H1 (cell line): ENCODE measurements around the gene ADRB1. TPM values are rescaled to one million over a fixed set of nuclear protein-coding genes. Genes with fewer than 3 reads are reported as not detected.

ENCODE experiments used
- CTCF ChIA-PET: fragments of 300-600 bp; sonication (Branson Sonifier 250); formaldehyde crosslinking; loops from one replicate; lab custom pipeline; 2021; ENCODE audit not compliant: partially characterized antibody; lab: Charles Lee
- POLR2A ChIA-PET: fragments of 300-600 bp; sonication (Branson Sonifier 250); formaldehyde crosslinking; loops from one replicate; lab custom pipeline; 2021; ENCODE audit warnings: inconsistent platforms; ENCODE audit not compliant: partially characterized antibody; lab: Charles Lee
- DNase-seq, 2 experiments: peaks; one replicate each; pipeline versions ENCODE4 v3.0.0 to v3.0.0-alpha.2; 2010 to 2022; ENCODE audit warnings: low spot score in 2 of 2, low read depth in 1 of 2, mixed read lengths in 1 of 2
- FAIRE-seq: peaks from 2 replicates; lab custom pipeline; 2011; peaks lifted over from hg19 to GRCh38; lab: Jason Lieb, UNC
- H2AFZ ChIP-seq: 2 replicates; pipeline ENCODE4 v1.8.1; 2012; ENCODE audit warnings: low read length, inconsistent platforms
- H2AK5ac ChIP-seq: 2 replicates; pipeline ENCODE4 v1.6.1; 2013; ENCODE audit warnings: low read depth, low read length
- H2BK120ac ChIP-seq: replicated peaks from 2 replicates; pipeline ENCODE3; 2013; ENCODE audit warnings: low read depth, low read length, inconsistent platforms
- H2BK12ac ChIP-seq: 2 replicates; pipeline ENCODE4 v1.6.1; 2013; ENCODE audit warnings: low read depth, low read length
- H2BK15ac ChIP-seq: 2 replicates; pipeline ENCODE4 v1.6.1; 2013; ENCODE audit warnings: low read length
- H2BK20ac ChIP-seq: 2 replicates; pipeline ENCODE4 v1.6.1; 2013; ENCODE audit warnings: low read length
- H2BK5ac ChIP-seq: 2 replicates; pipeline ENCODE4 v1.6.1; 2013; ENCODE audit warnings: low read depth, low read length
- H3K14ac ChIP-seq: 2 replicates; pipeline ENCODE4 v1.6.1; 2013; ENCODE audit warnings: inconsistent platforms; ENCODE audit not compliant: insufficient read length
- H3K18ac ChIP-seq: 2 replicates; pipeline ENCODE4 v1.6.1; 2013; ENCODE audit warnings: low read length; ENCODE audit errors: extremely low read depth
- H3K23ac ChIP-seq: 2 replicates; pipeline ENCODE4 v1.6.1; 2013; ENCODE audit warnings: inconsistent platforms; ENCODE audit not compliant: insufficient read length
- H3K23me2 ChIP-seq: 2 replicates; pipeline ENCODE4 v1.6.1; 2013; ENCODE audit warnings: low read depth, low read length
- H3K27ac ChIP-seq: 2 replicates; pipeline ENCODE4 v1.6.1; 2011; ENCODE audit warnings: low read depth, low read length, inconsistent platforms
- H3K27me3 ChIP-seq, 4 experiments: replicated peaks in 1 of 4; 1 replicate in 1 of 4; 2 replicates in 3 of 4; pipeline versions ENCODE4 v1.6.1 to v1.8.1; 2011 to 2013; ENCODE audit warnings: low read length in 3 of 4, mild to moderate bottlenecking in 3 of 4, inconsistent platforms in 2 of 4, mixed read lengths in 2 of 4, moderate library complexity in 1 of 4; ENCODE audit not compliant: control insufficient read depth in 3 of 4, insufficient read depth in 3 of 4; ENCODE audit errors: extremely low read depth in 1 of 4
- H3K36me3 ChIP-seq, 4 experiments: 2 replicates each; pipeline versions ENCODE4 v1.6.1 to v1.8.1; 2011 to 2013; ENCODE audit warnings: mild to moderate bottlenecking in 4 of 4, low read length in 3 of 4, moderate library complexity in 2 of 4, control low read depth in 1 of 4, inconsistent platforms in 1 of 4; ENCODE audit not compliant: insufficient read depth in 4 of 4, control insufficient read depth in 2 of 4
- H3K4ac ChIP-seq: replicated peaks from 2 replicates; pipeline ENCODE3; 2013; ENCODE audit warnings: low read length, low read depth, mixed read lengths, inconsistent platforms; ENCODE audit not compliant: insufficient read length
- H3K4me1 ChIP-seq, 4 experiments: replicated peaks in 1 of 4; 1 replicate in 1 of 4; 2 replicates in 3 of 4; pipeline versions ENCODE4 v1.6.1 to v1.8.1; 2011 to 2013; ENCODE audit warnings: low read length in 3 of 4, inconsistent platforms in 2 of 4, mixed read lengths in 1 of 4; ENCODE audit not compliant: insufficient read depth in 4 of 4, control insufficient read depth in 3 of 4
- H3K4me2 ChIP-seq, 2 experiments: 2 replicates each; pipeline versions ENCODE4 v1.6.1 to v1.8.1; 2011 to 2013; ENCODE audit warnings: low read depth in 2 of 2, low read length in 2 of 2, control low read depth in 1 of 2, inconsistent platforms in 1 of 2, mild to moderate bottlenecking in 1 of 2; ENCODE audit not compliant: insufficient read depth in 1 of 2
- H3K4me3 ChIP-seq, 4 experiments: fragments of 200-600, 300-600 bp in 1 of 4; sonication (generic), shearing (Covaris generic), sonication (Bioruptor Twin) in 1 of 4; 2 replicates each; pipeline versions ENCODE4 v1.5.1 to v1.8.1; 2011 to 2016; ENCODE audit warnings: low read length in 4 of 4, low read depth in 3 of 4, control low read depth in 2 of 4, inconsistent platforms in 2 of 4, mild to moderate bottlenecking in 2 of 4, mixed read lengths in 1 of 4, moderate library complexity in 1 of 4; ENCODE audit not compliant: insufficient read depth in 2 of 4; ENCODE audit errors: extremely low read depth in 1 of 4
- H3K56ac ChIP-seq: replicated peaks from 2 replicates; pipeline ENCODE3; 2013; ENCODE audit warnings: low read depth, mild to moderate bottlenecking, mixed read lengths, low read length, inconsistent platforms; ENCODE audit not compliant: insufficient read length
- H3K79me1 ChIP-seq: 2 replicates; pipeline ENCODE4 v1.6.1; 2013; ENCODE audit warnings: low read depth, low read length, control low read depth
- H3K79me2 ChIP-seq, 2 experiments: 2 replicates each; pipeline versions ENCODE4 v1.6.1 to v1.8.1; 2012 to 2013; ENCODE audit warnings: low read length in 2 of 2, mild to moderate bottlenecking in 2 of 2, inconsistent platforms in 1 of 2; ENCODE audit not compliant: insufficient read depth in 2 of 2, control insufficient read depth in 1 of 2
- H3K9ac ChIP-seq, 4 experiments: replicated peaks in 1 of 4; 1 replicate in 1 of 4; 2 replicates in 3 of 4; pipeline versions ENCODE4 v1.6.1 to v1.8.1; 2011 to 2013; ENCODE audit warnings: low read depth in 3 of 4, low read length in 3 of 4, control low read depth in 2 of 4, mild to moderate bottlenecking in 2 of 4, moderate library complexity in 2 of 4, inconsistent platforms in 1 of 4; ENCODE audit errors: extremely low read depth in 1 of 4
- H3K9me3 ChIP-seq, 2 experiments: 2 replicates each; pipeline versions ENCODE4 v1.6.1 to v1.8.1; 2012 to 2013; ENCODE audit warnings: mild to moderate bottlenecking in 2 of 2, moderate library complexity in 2 of 2, control low read depth in 1 of 2, inconsistent platforms in 1 of 2, low read depth in 1 of 2, low read length in 1 of 2, mixed read lengths in 1 of 2; ENCODE audit not compliant: insufficient read depth in 2 of 2
- H4K20me1 ChIP-seq, 2 experiments: replicated peaks in 1 of 2; 2 replicates each; pipeline versions ENCODE3 to v1.8.1; 2011 to 2013; ENCODE audit warnings: inconsistent platforms in 2 of 2, low read length in 2 of 2, mild to moderate bottlenecking in 1 of 2; ENCODE audit not compliant: insufficient read depth in 2 of 2, control insufficient read depth in 1 of 2
- H4K5ac ChIP-seq: 2 replicates; pipeline ENCODE4 v1.6.1; 2013; ENCODE audit warnings: low read length, low read depth, mixed read lengths, inconsistent platforms; ENCODE audit not compliant: insufficient read length
- H4K8ac ChIP-seq: 2 replicates; pipeline ENCODE4 v1.8.0; 2013; ENCODE audit warnings: mild to moderate bottlenecking, moderate library complexity, low read length, inconsistent platforms; ENCODE audit not compliant: insufficient read depth; ENCODE audit errors: extremely low read depth
- H4K91ac ChIP-seq: replicated peaks from 2 replicates; pipeline ENCODE3; 2013; ENCODE audit warnings: low read length, mixed read lengths, inconsistent platforms; ENCODE audit not compliant: insufficient read length
- EGR1 ChIP-seq: IDR thresholded peaks from 2 replicates; pipeline ENCODE4 v1.6.1; 2011; ENCODE audit warnings: low read depth, low read length, borderline replicate concordance
- EP300 ChIP-seq, 2 experiments: IDR thresholded peaks; 1 replicate in 1 of 2; 2 replicates in 1 of 2; pipeline ENCODE4 v1.6.1; 2011 to 2012; ENCODE audit warnings: low read depth in 2 of 2, low read length in 2 of 2, mild to moderate bottlenecking in 2 of 2, borderline replicate concordance in 1 of 2, inconsistent platforms in 1 of 2, moderate library complexity in 1 of 2
- TCF12 ChIP-seq: IDR thresholded peaks from 2 replicates; pipeline ENCODE4 v1.6.1; 2011; ENCODE audit warnings: low read depth, mild to moderate bottlenecking, low read length
- WGBS, 2 experiments: shearing (Covaris generic) in 1 of 2; methylation state at CpG; one replicate each; pipeline versions ENCODE4 v1.1.6 to v1.1.7; 2013 to 2015; ENCODE audit warnings: low lambda C conversion rate in 2 of 2, mixed read lengths in 2 of 2, inconsistent platforms in 1 of 2, low coverage in 1 of 2, missing lambda C conversion rate in 1 of 2; ENCODE audit not compliant: insufficient replicate concordance in 2 of 2, insufficient coverage in 1 of 2, insufficient read length in 1 of 2; ENCODE audit errors: extremely low coverage in 1 of 2, missing lambda C conversion rate in 1 of 2; 5-methylcytosine and 5-hydroxymethylcytosine counted together
- polyA plus RNA-seq, 7 experiments: library from polyadenylated mRNA; depleted of rRNA in 3 of 7; stranded (reverse) in 5 of 7; unstranded in 2 of 7; fragments of >200 nt in 5 of 7; fragments of 200-250 nt in 2 of 7; gene quantifications; 1 replicate in 5 of 7; 2 replicates in 1 of 7; 4 replicates in 1 of 7; pipeline versions ENCODE4 v1.2.1 to v1.2.3, GENCODE V29; 2011 to 2013; ENCODE audit warnings: missing spikeins in 2 of 7, mixed read lengths in 2 of 7
- total RNA-seq: library from RNA; stranded (reverse); fragmentation: NEBNext Ultra II Directional; extraction: Animal tissue kit (Norgen Biotek cat#: 25700); gene quantifications from 2 replicates; pipeline ENCODE4 v1.2.1, GENCODE V29; 2021

The ADRB1 gene
- total and polyA plus RNA-seq, 2 of the 8 experiments (the other 6 are each of a cell fraction or from before 2014, with no cell fraction given), result 0.14 to 0.48 TPM

DNA sequence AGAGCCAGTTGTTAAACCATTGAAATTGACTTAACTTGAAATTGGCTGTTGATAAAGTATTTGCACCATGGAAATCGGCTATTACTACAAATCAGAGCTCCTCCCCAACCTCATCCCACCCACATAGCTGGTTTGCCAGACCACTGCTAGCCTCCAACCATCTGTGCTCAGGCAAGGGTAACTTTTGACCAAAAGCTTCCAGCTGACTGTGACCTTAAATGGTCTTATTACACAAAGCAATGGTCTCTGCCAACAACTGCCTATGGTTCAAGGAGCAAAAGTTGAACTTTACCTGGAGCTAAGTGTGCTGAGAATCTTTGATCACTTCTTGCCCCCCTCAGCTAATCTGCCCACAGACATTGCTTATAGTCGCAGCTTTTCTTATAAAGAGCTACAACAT, 48.5 kb upstream of the ADRB1 start:
- CTCF ChIA-PET, result interaction anchor here (1.1 to 2.6 kb wide), 4 partner anchors 8 to 73 kb away, joined by 3 to 11 read pairs (median 4); no protein-coding TSS in a partner anchor
- TF ChIP-seq EGR1 (no peak), EP300 (IDR thresholded peaks at IDR 0.05; ENCODE audit: borderline replicate concordance in 1 of 2, low read depth in 2 of 2, low read length in 2 of 2) (no peak), TCF12 (no peak)

More for the DNA sequence above, 48.5 kb upstream of the ADRB1 start:
- no peaks in the 10 kb centered on the region for H3K23me2 ChIP-seq
- POLR2A ChIA-PET, result interaction anchor here (1.2 kb wide), 1 partner anchor 9 kb away, joined by 3 read pairs; no protein-coding TSS in a partner anchor
- H2BK20ac ChIP-seq, result no peak overlapping the region
- H3K56ac ChIP-seq, result no peak overlapping the region
- no peak overlapping the region for H4K91ac ChIP-seq
- FAIRE-seq (no peak), DNase-seq (no peak)
- H2BK5ac ChIP-seq, result no peak overlapping the region
- H3K9ac ChIP-seq, result no peak overlapping the region
- H3K27ac ChIP-seq, result no peak overlapping the region
- no peak overlapping the region for H3K4ac ChIP-seq
- H2BK120ac ChIP-seq, result no peak overlapping the region
- no peak overlapping the region for H2BK15ac ChIP-seq
- no peak overlapping the region for H2AK5ac ChIP-seq
- WGBS, 2 experiments, result 86% methylated on average over 2 of the region's 2 CpGs; no CpG with 5 or more reads in 1 of the 2 experiments
- no peaks in the 10 kb centered on the region for H4K20me1 ChIP-seq
- no peak overlapping the region for H3K18ac ChIP-seq
- H3K14ac ChIP-seq, result no peak overlapping the region
- H3K79me2 ChIP-seq, result no peaks in the 10 kb centered on the region
- 0 out of 2 replicates have a peak overlapping the region, but pooled peaks have one; percentile 14 for H2AFZ ChIP-seq
- H3K4me3 ChIP-seq, result no peak overlapping the region
- H4K8ac ChIP-seq, result no peak overlapping the region
- no peaks in the 10 kb centered on the region; the same call in 1 of the 2 replicates for H3K79me1 ChIP-seq
- no peaks in the 10 kb centered on the region for H3K36me3 ChIP-seq
- no peaks in the 10 kb centered on the region for H3K27me3 ChIP-seq
- no peaks in the 10 kb centered on the region for H3K4me1 ChIP-seq
- no peaks in the 10 kb centered on the region for H3K9me3 ChIP-seq
- no peak overlapping the region for H3K4me2 ChIP-seq
- H4K5ac ChIP-seq, result no peak overlapping the region
- H3K23ac ChIP-seq, result no peak overlapping the region
- no peak overlapping the region for H2BK12ac ChIP-seq
